ENCODE measurements around the gene RGS7BP.

DNA sequence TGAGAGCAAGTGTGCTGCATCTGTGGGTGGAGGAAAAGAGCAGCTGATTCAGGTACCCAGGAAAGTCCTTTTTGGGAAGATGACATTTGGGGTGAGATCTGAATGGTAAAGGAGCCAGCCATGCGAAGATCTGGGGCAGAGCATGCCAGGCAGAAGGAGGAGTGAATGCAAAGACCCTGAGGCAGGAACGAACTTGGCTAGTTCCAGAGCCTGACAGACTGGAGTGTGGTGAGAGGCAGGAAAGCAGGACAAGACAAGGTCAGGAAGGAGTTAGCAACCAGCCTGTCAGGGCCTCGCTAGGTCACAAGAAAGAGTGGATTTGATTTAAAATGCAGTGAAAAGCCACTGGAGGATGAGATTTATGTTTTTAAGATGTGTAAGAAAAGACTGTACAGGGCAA, 28.2 kb downstream of the RGS7BP start:
- TF ChIP-seq, protein P1, sequence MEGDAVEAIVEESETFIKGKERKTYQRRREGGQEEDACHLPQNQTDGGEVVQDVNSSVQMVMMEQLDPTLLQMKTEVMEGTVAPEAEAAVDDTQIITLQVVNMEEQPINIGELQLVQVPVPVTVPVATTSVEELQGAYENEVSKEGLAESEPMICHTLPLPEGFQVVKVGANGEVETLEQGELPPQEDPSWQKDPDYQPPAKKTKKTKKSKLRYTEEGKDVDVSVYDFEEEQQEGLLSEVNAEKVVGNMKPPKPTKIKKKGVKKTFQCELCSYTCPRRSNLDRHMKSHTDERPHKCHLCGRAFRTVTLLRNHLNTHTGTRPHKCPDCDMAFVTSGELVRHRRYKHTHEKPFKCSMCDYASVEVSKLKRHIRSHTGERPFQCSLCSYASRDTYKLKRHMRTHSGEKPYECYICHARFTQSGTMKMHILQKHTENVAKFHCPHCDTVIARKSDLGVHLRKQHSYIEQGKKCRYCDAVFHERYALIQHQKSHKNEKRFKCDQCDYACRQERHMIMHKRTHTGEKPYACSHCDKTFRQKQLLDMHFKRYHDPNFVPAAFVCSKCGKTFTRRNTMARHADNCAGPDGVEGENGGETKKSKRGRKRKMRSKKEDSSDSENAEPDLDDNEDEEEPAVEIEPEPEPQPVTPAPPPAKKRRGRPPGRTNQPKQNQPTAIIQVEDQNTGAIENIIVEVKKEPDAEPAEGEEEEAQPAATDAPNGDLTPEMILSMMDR (IDR thresholded peaks at IDR 0.05) = no peak
- TF ChIP-seq SIN3A (IDR thresholded peaks at IDR 0.05; ENCODE audit: borderline replicate concordance, insufficient read depth, low read depth, low read length) (no peak), POLR2AphosphoS5 (IDR thresholded peaks at IDR 0.05; ENCODE audit: low read depth, low read length) (no peak)
- TF ChIP-seq, protein P2, sequence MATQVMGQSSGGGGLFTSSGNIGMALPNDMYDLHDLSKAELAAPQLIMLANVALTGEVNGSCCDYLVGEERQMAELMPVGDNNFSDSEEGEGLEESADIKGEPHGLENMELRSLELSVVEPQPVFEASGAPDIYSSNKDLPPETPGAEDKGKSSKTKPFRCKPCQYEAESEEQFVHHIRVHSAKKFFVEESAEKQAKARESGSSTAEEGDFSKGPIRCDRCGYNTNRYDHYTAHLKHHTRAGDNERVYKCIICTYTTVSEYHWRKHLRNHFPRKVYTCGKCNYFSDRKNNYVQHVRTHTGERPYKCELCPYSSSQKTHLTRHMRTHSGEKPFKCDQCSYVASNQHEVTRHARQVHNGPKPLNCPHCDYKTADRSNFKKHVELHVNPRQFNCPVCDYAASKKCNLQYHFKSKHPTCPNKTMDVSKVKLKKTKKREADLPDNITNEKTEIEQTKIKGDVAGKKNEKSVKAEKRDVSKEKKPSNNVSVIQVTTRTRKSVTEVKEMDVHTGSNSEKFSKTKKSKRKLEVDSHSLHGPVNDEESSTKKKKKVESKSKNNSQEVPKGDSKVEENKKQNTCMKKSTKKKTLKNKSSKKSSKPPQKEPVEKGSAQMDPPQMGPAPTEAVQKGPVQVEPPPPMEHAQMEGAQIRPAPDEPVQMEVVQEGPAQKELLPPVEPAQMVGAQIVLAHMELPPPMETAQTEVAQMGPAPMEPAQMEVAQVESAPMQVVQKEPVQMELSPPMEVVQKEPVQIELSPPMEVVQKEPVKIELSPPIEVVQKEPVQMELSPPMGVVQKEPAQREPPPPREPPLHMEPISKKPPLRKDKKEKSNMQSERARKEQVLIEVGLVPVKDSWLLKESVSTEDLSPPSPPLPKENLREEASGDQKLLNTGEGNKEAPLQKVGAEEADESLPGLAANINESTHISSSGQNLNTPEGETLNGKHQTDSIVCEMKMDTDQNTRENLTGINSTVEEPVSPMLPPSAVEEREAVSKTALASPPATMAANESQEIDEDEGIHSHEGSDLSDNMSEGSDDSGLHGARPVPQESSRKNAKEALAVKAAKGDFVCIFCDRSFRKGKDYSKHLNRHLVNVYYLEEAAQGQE (IDR thresholded peaks at IDR 0.05; ENCODE audit: insufficient read depth in 1 of 2, low read depth in 2 of 2, low read length in 1 of 2) = no peak

Measured in Panc1 (cell line).